H9 (cell line): ENCODE results near the gene ABHD1. TPM values are rescaled to one million over a fixed set of nuclear protein-coding genes. Genes with fewer than 3 reads are reported as not detected.

ENCODE experiments used
- DNase-seq: peaks from one replicate; pipeline ENCODE4 v3.0.0-alpha.2; 2017
- H2AFZ ChIP-seq: one replicate; pipeline ENCODE4 v1.6.1; 2013; ENCODE audit warnings: mild to moderate bottlenecking, low read length, control low read depth, moderate library complexity
- H2AK5ac ChIP-seq: 2 replicates; pipeline ENCODE4 v1.6.1; 2013; ENCODE audit warnings: low read length, control low read depth, mixed read lengths; ENCODE audit not compliant: insufficient read length
- H2BK120ac ChIP-seq: one replicate; pipeline ENCODE4 v1.6.1; 2013; ENCODE audit warnings: low read depth, mild to moderate bottlenecking, low read length, control low read depth, inconsistent platforms; ENCODE audit not compliant: poor library complexity, severe bottlenecking
- H2BK12ac ChIP-seq: 2 replicates; pipeline ENCODE4 v1.6.1; 2013; ENCODE audit warnings: low read length, control low read depth, mixed read lengths, low read depth; ENCODE audit not compliant: insufficient read length
- H2BK15ac ChIP-seq: 2 replicates; pipeline ENCODE4 v1.6.1; 2013; ENCODE audit warnings: low read depth, low read length, control low read depth
- H2BK20ac ChIP-seq: one replicate; pipeline ENCODE4 v1.6.1; 2013; ENCODE audit warnings: low read depth, mild to moderate bottlenecking, low read length, control low read depth, inconsistent platforms; ENCODE audit not compliant: poor library complexity, severe bottlenecking
- H2BK5ac ChIP-seq: 2 replicates; pipeline ENCODE4 v1.6.1; 2013; ENCODE audit warnings: low read length, control low read depth, mixed read lengths; ENCODE audit not compliant: insufficient read length
- H3K14ac ChIP-seq: 2 replicates; pipeline ENCODE4 v1.6.1; 2013; ENCODE audit warnings: low read length, control low read depth; ENCODE audit not compliant: insufficient read depth
- H3K18ac ChIP-seq: 2 replicates; pipeline ENCODE4 v1.6.1; 2013; ENCODE audit warnings: low read depth, mild to moderate bottlenecking, mixed read lengths, low read length, control low read depth; ENCODE audit not compliant: insufficient read length
- H3K23ac ChIP-seq: 2 replicates; pipeline ENCODE4 v1.6.1; 2013; ENCODE audit warnings: low read length, control low read depth, mixed read lengths, low read depth; ENCODE audit not compliant: insufficient read length
- H3K23me2 ChIP-seq: 2 replicates; pipeline ENCODE4 v1.6.1; 2013; ENCODE audit warnings: low read depth, mild to moderate bottlenecking, mixed read lengths, low read length, control low read depth; ENCODE audit not compliant: insufficient read length, poor library complexity, severe bottlenecking
- H3K27ac ChIP-seq: 2 replicates; pipeline ENCODE4 v1.5.1; 2013; ENCODE audit warnings: low read length, control low read depth, mixed read lengths, low read depth; ENCODE audit not compliant: insufficient read length
- H3K27me3 ChIP-seq: 2 replicates; pipeline ENCODE4 v1.6.1; 2013; ENCODE audit warnings: low read length, control low read depth, inconsistent platforms; ENCODE audit not compliant: insufficient read depth
- H3K4ac ChIP-seq: 2 replicates; pipeline ENCODE4 v1.6.1; 2013; ENCODE audit warnings: low read depth, mild to moderate bottlenecking, control low read depth, inconsistent platforms, low read length, moderate library complexity
- H3K4me1 ChIP-seq: 2 replicates; pipeline ENCODE4 v1.6.1; 2013; ENCODE audit warnings: low read length, control low read depth, inconsistent platforms; ENCODE audit not compliant: insufficient read depth
- H3K4me2 ChIP-seq: 2 replicates; pipeline ENCODE4 v1.6.1; 2013; ENCODE audit warnings: low read length, control low read depth, mixed read lengths; ENCODE audit not compliant: insufficient read length, insufficient read depth
- H3K56ac ChIP-seq: 2 replicates; pipeline ENCODE4 v1.6.1; 2013; ENCODE audit warnings: low read depth, mild to moderate bottlenecking, mixed read lengths, low read length, control low read depth; ENCODE audit not compliant: insufficient read length
- H3K79me1 ChIP-seq: 2 replicates; pipeline ENCODE4 v1.6.1; 2013; ENCODE audit warnings: low read depth, mild to moderate bottlenecking, moderate library complexity, low read length, control low read depth, inconsistent platforms; ENCODE audit not compliant: insufficient read depth, poor library complexity, severe bottlenecking
- H3K79me2 ChIP-seq: 2 replicates; pipeline ENCODE4 v1.6.1; 2013; ENCODE audit warnings: low read length, control low read depth, inconsistent platforms; ENCODE audit not compliant: insufficient read depth
- H3K9ac ChIP-seq: 2 replicates; pipeline ENCODE4 v1.6.1; 2013; ENCODE audit warnings: low read length, control low read depth, mixed read lengths; ENCODE audit not compliant: insufficient read length; ENCODE audit errors: extremely low read depth
- H3K9me3 ChIP-seq: one replicate; pipeline ENCODE4 v1.6.1; 2013; ENCODE audit warnings: low read depth, low read length, inconsistent platforms; ENCODE audit not compliant: control insufficient read depth
- H3T11ph ChIP-seq: one replicate; pipeline ENCODE4 v1.6.1; 2013; ENCODE audit warnings: mild to moderate bottlenecking, low read length, control low read depth, inconsistent platforms
- H4K20me1 ChIP-seq: one replicate; pipeline ENCODE4 v1.6.1; 2013; ENCODE audit not compliant: control insufficient read depth, insufficient read length, insufficient read depth
- H4K5ac ChIP-seq: 2 replicates; pipeline ENCODE4 v1.6.1; 2013; ENCODE audit warnings: low read depth, mild to moderate bottlenecking, mixed read lengths, low read length, control low read depth; ENCODE audit not compliant: insufficient read length
- H4K8ac ChIP-seq: replicated peaks from 2 replicates; pipeline ENCODE4 v1.6.1; 2013; ENCODE audit warnings: low read length, control low read depth, mixed read lengths, low read depth; ENCODE audit not compliant: insufficient read length
- H4K91ac ChIP-seq: 2 replicates; pipeline ENCODE4 v1.6.1; 2013; ENCODE audit warnings: low read depth, mild to moderate bottlenecking, moderate library complexity, mixed read lengths, low read length, control low read depth; ENCODE audit not compliant: insufficient read length
- H3K27ac Mint-ChIP-seq, 3 experiments: 2 replicates in 2 of 3; 3 replicates in 1 of 3; pipeline ENCODE4 v1.8.0; 2020 to 2021; ENCODE audit warnings: mixed read lengths in 3 of 3, mild to moderate bottlenecking in 1 of 3, moderate library complexity in 1 of 3
- H3K27me3 Mint-ChIP-seq: 2 replicates; pipeline ENCODE4 v1.8.0; 2021; ENCODE audit warnings: low read depth, mild to moderate bottlenecking, moderate library complexity, mixed read lengths
- H3K36me3 Mint-ChIP-seq, 3 experiments: 2 replicates in 2 of 3; 3 replicates in 1 of 3; pipeline ENCODE4 v1.8.0; 2020 to 2021; ENCODE audit warnings: low read depth in 3 of 3, mixed read lengths in 3 of 3; ENCODE audit not compliant: insufficient read depth in 1 of 3
- H3K4me1 Mint-ChIP-seq, 2 experiments: 2 replicates each; pipeline ENCODE4 v1.8.0; 2020; ENCODE audit warnings: mixed read lengths in 2 of 2
- H3K4me3 Mint-ChIP-seq, 2 experiments: 2 replicates in 1 of 2; 3 replicates in 1 of 2; pipeline ENCODE4 v1.8.0; 2020 to 2021; ENCODE audit warnings: mild to moderate bottlenecking in 2 of 2, mixed read lengths in 2 of 2, moderate library complexity in 1 of 2
- H3K9me3 Mint-ChIP-seq, 2 experiments: 2 replicates in 1 of 2; 3 replicates in 1 of 2; pipeline ENCODE4 v1.8.0; 2020; ENCODE audit warnings: mild to moderate bottlenecking in 2 of 2, mixed read lengths in 2 of 2, moderate library complexity in 1 of 2
- CTCF ChIP-seq: fragments of 200-600 bp; sonication (generic); conservative IDR thresholded peaks from 3 replicates; pipeline ENCODE4 v1.8.0; 2021; ENCODE audit warnings: antibody characterized with exemption, mild to moderate bottlenecking
- WGBS: extraction: QIAGEN DNeasy Blood & Tissue Kit; methylation state at CpG from one replicate; pipeline ENCODE4 v1.1.7; 2013; ENCODE audit warnings: missing lambda C conversion rate, low lambda C conversion rate, mixed read lengths; ENCODE audit not compliant: insufficient read length; ENCODE audit errors: extremely low coverage; 5-methylcytosine and 5-hydroxymethylcytosine counted together
- total RNA-seq: library from RNA; stranded (reverse); gene quantifications from 2 replicates; pipeline ENCODE4 v1.2.1, GENCODE V29; 2021

ABHD1 gene
- total RNA-seq, 1 experiment from 2014 or later: 0.31 TPM

GRCh38 chr2:27086090-27086723, 37.4 kb upstream of the ABHD1 start:
- no peak overlapping the region for H2BK20ac ChIP-seq
- no peaks in the 10 kb centered on the region for H3K9me3 Mint-ChIP-seq
- H3K27ac Mint-ChIP-seq: no peak overlapping the region
- peak overlapping the region; percentile 46 for H3K18ac ChIP-seq
- no peaks in the 10 kb centered on the region for H3K79me1 ChIP-seq
- peaks cover 20 to 30% of the 10 kb centered on the region in 2 experiments for H3K4me1 Mint-ChIP-seq
- no peak overlapping the region for H2AFZ ChIP-seq
- no peak overlapping the region for H3K56ac ChIP-seq
- DNase-seq: peak; percentile 96
- H4K20me1 ChIP-seq: no peaks in the 10 kb centered on the region
- no peak overlapping the region for H4K91ac ChIP-seq
- H3K36me3 Mint-ChIP-seq: no peaks in the 10 kb centered on the region; a peak in 1 of 7 replicates
- peak overlapping the region; percentile 86 for H3K4me2 ChIP-seq
- no CpG with 5 or more reads among the region's 81 CpGs for WGBS
- H3K79me2 ChIP-seq: no peaks in the 10 kb centered on the region
- no peaks in the 10 kb centered on the region for H3K4me1 ChIP-seq
- peaks cover 20% of the 10 kb centered on the region for H3K27me3 Mint-ChIP-seq
- H3K14ac ChIP-seq: peak overlapping the region; percentile 32; the same call in 1 of the 2 replicates
- peaks cover 13% of the 10 kb centered on the region for H3K23me2 ChIP-seq
- H3K9me3 ChIP-seq: no peaks in the 10 kb centered on the region
- no peak overlapping the region for H3K23ac ChIP-seq
- H3K4me3 Mint-ChIP-seq: peak overlapping the region; percentile 75 to 83
- H2BK12ac ChIP-seq: no peak overlapping the region
- H3K27ac ChIP-seq: no peak overlapping the region
- no peak overlapping the region for H2BK5ac ChIP-seq
- no peak overlapping the region for H3T11ph ChIP-seq
- H4K8ac ChIP-seq: no peak overlapping the region
- H3K4ac ChIP-seq: no peak overlapping the region
- H3K27me3 ChIP-seq: no peaks in the 10 kb centered on the region
- TF ChIP-seq CTCF: peak; percentile 89
- H3K9ac ChIP-seq: peak overlapping the region; percentile 61
- H2AK5ac ChIP-seq: no peak overlapping the region
- no peak overlapping the region for H4K5ac ChIP-seq
- no peak overlapping the region for H2BK120ac ChIP-seq
- H2BK15ac ChIP-seq: no peak overlapping the region
